Activated CD4-positive, alpha-beta T cell treated with anti-CD3 and anti-CD28 coated beads for 4 hours (primary cell): ENCODE data around the gene BLTP1.
"Not testable (repeated sequence)": the region's sequence is repeated elsewhere in the genome, so short reads cannot be mapped to it uniquely, and the experiment has no call there.

Experiments used
- DNase-seq, 2 donors: peaks; one replicate each; pipeline ENCODE4 v3.0.0-alpha.2; 2020

Gene BLTP1, protein sequence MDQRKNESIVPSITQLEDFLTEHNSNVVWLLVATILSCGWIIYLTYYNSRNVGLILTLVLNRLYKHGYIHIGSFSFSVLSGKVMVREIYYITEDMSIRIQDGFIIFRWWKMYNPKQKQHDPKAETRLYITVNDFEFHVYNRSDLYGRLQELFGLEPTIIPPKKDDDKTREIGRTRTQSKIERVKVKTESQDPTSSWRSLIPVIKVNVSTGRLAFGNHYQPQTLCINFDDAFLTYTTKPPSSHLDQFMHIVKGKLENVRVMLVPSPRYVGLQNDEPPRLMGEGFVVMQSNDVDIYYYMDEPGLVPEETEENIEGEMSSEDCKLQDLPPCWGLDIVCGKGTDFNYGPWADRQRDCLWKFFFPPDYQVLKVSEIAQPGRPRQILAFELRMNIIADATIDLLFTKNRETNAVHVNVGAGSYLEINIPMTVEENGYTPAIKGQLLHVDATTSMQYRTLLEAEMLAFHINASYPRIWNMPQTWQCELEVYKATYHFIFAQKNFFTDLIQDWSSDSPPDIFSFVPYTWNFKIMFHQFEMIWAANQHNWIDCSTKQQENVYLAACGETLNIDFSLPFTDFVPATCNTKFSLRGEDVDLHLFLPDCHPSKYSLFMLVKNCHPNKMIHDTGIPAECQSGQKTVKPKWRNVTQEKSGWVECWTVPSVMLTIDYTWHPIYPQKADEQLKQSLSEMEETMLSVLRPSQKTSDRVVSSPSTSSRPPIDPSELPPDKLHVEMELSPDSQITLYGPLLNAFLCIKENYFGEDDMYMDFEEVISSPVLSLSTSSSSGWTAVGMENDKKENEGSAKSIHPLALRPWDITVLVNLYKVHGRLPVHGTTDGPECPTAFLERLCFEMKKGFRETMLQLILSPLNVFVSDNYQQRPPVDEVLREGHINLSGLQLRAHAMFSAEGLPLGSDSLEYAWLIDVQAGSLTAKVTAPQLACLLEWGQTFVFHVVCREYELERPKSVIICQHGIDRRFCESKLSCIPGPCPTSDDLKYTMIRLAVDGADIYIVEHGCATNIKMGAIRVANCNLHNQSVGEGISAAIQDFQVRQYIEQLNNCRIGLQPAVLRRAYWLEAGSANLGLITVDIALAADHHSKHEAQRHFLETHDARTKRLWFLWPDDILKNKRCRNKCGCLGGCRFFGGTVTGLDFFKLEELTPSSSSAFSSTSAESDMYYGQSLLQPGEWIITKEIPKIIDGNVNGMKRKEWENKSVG (N-terminal part only)

DNA sequence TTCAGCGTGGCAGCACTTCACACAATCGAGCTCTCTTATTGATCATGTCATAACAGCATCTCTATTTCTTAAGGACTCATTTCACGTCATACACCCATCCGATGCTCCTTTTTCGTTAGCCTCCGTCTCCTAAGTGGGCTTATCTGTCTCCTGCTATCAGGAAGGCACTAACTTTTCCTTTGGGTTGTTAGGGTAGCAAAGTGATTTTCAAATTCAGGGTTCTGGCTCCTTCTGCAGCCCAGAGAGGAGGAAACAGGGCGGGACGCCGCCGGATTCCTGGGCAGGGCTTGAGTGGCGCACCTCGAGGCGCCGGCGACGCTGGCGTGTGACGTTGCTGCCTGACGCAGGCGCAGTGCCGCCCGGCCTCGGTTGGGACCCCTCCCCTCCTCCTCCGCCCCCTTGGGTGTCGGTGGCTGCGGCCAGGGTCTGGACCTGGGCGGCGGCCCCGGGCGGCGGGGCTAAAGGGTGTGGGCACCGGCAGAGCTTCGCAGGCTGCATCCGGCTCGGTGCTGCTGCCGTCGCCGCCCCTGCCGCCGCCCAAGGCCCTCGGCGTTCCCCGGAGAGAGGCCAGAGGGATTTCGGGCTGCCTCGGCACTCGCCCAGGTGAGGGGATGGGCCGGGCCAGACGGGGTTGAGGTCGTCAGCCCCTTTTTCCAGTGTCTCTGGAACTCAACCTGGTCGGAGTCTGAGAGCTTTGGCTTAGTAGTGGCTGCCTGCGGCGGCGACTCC, at the start of gene BLTP1:
BLTP1 (plus strand) TSS at position 350 of the 729 bp plus-strand sequence. CDS start 18,317 bp downstream, outside the sequence.
- peak; percentile 85 to 86 for DNase-seq

GRCh38 chr4:122104184-122104583, 47.9 kb upstream of the BLTP1 start:
- DNase-seq: no peak

DNA sequence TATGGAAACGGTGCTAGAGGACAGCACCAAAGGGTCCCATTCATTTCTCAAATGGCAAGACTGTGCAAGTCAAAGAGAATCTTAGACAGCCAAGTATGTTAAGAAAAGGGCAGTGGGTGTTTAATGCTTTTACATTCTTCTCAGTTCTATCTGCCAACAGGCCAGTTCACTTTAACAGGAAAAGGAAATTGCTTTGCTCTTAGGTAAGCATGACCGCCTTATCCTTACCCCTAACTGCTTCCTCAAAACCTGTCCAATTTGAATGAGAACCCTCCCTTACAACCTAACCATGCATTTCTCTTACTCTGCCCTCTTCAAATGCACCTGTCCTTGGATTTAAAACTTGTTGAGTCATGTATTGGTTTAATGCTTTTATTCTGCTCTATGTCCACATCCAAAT, 44.5 kb upstream of the BLTP1 start:
- no peak for DNase-seq

- DNase-seq: not testable (repeated sequence)
Measured at GRCh38 chr4:122110304-122110703, 41.8 kb upstream of the BLTP1 start.

- DNase-seq: peak in 1 of 2 donors; percentile 1
Measured at GRCh38 chr4:122117743-122118142, 34.4 kb upstream of the BLTP1 start.

DNA sequence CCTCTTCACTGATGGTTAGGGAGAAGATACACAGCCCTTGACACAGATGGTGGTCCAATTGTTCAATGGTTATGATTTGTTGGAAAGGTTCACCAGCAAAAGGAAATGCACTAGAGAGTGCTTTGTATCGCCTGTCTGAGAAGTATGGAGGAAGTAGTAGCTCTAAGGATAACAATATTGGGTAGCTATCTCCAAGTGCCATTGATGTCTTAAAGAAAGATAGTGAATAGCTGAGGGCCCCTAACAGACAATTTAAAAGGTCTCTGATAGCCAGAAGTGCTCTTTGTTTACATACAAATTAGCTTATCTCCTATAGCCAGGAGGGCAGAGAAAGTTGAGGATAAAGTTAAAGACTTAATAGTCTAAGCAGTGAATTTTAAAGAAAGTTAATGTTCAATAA, 33.9 kb upstream of the BLTP1 start:
- DNase-seq: no peak

- DNase-seq: no peak
Measured at GRCh38 chr4:122119739-122120138, 32.4 kb upstream of the BLTP1 start.

DNA sequence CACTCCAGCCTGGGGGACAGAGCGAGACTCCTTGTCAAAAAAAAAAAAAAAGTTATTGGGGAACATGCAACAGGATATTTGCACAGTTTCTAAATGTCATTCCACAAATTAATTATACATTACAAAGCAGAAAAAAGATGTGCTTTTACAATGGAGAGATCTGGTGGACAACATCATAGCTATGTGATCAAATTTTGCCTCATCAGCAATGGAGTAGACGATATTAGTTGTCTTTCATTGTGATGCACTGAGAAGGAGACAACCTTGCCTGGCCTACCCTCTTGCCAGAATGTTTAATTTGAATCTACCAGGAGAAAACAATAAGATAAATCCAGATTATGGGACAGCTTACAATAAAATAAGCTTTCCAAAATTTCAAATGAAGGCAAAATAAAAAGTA, 30.5 kb upstream of the BLTP1 start:
- no peak for DNase-seq

DNA sequence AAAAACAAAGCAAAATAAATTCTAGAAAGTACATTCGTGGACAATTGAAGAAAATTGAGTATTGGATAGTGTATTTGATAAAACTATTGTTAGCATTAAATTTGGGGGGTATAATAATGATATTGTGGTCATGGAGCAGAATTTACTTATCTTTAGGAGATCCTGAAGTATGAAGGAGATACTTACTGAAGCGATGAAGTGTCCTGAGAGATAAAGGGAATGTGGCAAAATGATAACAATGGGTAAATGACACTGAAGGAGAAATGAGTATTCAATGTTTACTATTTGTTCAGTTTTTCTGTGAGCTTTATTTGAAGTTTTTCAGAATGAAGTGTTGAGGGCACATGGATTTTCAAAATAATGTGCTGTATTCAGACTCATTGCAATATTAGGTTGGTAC, 30.0 kb upstream of the BLTP1 start:
- no peak for DNase-seq

DNA sequence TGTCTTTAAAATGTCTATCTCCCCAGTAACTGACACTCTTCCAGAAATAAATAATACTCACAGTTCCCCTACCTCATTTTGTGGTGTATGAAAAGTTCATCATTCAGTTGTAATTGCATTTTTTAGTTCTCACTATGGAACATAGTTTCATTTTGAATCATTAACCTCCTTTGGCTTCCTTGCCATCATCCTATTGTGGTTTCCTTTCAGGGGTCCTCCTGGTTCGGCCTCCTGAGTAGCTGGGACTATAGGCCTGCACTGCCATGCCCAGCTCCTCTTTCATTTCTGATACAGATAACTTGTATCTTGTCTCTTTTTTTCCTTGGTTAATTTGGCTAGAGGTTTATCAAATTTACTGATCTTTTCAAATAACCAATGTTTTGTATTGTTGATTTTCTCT, 23.1 kb upstream of the BLTP1 start:
- DNase-seq: no peak

GRCh38 chr4:122131562-122132157, 20.5 kb upstream of the BLTP1 start:
- no peak for DNase-seq

GRCh38 chr4:122132891-122133290, 19.2 kb upstream of the BLTP1 start:
- DNase-seq: no peak

DNA sequence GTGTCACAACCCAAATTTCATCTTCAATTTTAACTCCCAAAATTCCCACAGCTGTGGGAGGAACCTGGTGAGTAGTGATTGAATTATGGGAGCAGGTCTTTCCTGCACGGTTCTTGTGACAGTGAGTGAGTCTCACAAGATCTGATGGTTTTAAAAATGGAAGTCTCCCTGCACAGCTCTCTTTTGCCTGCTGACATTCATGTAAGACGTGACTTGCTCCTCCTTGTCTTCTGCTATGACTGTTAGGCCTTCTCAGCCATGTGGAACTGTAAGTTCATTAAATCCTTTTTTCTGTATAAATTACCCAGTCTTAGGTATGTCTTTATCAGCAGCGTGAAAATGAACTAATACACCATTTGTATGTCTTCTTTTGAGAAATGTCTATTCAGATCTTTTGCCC, 13.0 kb upstream of the BLTP1 start:
- DNase-seq: no peak

- no peak for DNase-seq
Measured at GRCh38 chr4:122140834-122141233, 11.3 kb upstream of the BLTP1 start.

DNA sequence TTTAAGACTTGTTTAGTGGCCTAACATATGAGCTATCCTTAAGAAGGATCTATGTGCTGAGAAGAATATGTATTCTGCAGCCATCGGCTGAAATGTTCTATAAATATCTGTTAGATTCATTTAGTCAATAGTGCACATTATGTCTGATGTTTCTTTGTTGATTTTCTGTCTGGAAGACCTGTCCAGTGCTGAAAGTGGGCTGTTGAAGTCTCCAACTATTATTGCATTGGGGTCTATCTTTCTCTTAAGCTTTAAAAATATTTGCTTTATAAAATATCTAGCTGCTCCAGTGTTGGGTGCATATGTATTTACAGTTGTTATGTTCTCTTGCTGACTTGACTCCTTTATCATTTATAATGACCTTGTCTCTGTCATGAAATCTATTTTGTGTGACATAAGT, 9.4 kb upstream of the BLTP1 start:
- no peak for DNase-seq

DNA sequence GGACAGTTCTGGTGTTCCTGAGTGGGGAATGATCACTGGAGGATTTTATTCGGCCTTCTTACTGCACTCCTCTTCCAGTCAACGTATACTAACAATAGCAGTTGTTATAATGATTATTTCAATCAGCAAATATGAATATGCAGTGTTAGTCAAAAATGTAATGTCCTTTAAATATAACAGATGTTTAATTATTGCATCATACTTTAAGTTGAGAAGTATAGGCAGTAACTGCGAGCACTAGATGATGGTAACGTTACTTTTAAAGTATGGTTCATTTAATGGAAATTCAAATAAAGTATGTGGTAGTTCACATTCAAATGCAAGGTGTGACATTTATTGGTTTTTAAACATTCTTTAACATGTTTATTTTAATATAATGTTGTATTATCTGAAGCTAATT, 5.5 kb upstream of the BLTP1 start:
- no peak for DNase-seq

DNA sequence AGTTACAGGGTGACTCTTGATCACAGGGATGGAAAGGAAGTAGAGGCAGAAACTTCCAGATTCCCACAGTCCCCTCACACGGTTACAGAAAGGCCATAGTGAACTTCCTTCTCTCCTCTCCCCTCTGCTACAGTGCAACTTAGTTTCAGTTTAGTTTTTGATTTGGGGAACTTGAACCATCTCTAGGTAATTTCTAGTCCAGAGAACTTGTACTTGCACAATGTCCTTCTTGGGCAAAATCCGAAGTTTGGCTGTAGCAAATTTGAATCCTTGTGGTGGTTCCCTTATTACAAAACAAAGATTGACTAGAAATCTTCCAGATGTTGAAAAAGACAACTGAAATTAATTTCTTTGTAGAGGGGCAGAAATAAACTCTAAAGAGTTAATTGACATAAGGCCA, 1.2 kb upstream of the BLTP1 start:
- no peak for DNase-seq

DNA sequence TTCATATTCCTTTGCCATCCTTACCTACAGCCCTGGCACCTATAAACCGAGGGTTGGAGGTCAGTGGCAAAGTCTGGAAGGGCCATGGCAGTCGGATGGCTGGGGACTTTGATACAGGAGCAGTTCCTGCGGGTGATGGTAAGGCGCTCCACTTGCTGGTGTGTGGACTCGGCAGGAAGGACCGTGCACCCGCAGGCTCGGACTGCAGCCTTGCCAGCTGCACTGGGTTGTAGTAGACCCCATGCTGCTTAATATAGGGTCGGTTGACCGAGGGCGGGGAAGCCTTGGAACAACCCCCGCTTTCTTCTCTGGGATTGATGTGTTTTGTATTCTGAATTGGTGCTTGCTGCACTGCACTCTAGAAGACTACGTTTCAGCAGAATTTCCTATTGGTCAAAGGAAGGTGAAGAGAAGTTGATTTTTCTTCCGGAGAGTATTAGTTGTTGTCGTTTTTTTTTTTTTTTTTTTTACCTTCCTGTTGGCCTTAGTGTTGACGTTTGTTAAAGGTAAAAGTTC, 638 bp downstream of the BLTP1 start:
- peak in 1 of 2 donors; percentile 29 for DNase-seq

- DNase-seq: peak in 1 of 2 donors; percentile 3
Measured at GRCh38 chr4:122156819-122157218, 4.7 kb downstream of the BLTP1 start.

DNA sequence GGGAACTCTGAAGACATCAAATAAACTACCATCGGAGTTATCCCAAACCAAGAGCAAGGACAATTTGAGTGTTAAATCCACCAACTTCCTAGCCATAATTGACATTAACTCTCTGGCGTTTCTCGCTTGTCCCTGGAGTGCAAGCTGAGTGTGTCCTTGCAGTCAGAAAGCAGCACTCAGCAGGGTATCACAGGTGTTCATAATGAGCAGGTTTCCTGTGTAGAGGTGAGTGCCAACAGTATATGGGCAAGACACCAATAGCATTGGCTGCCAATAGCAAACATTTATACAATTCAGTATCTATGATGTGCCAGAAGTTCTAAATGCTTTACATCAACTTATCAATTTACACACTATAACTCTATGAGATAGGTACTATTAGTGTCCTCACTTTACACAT, 11.2 kb downstream of the BLTP1 start:
- DNase-seq: no peak

DNA sequence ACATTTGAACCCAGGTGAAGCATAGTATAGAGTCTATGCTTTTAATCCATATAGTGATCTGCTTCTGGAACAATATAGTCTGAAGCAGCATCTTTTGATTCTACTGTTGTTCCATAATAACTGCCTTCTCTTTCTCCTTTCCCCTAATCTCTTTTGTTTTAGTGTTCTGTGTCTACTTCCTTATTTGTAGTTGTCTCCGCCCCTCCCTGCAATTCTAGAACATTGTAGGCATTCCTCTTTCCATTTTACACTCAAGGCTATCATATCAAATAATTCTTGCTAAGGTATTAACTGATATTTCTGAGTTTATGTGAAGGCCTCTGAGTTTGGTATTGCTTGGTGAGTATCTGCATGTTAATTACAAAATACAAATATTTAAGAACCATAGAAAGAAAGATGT, 11.6 kb downstream of the BLTP1 start:
- no peak for DNase-seq

DNA sequence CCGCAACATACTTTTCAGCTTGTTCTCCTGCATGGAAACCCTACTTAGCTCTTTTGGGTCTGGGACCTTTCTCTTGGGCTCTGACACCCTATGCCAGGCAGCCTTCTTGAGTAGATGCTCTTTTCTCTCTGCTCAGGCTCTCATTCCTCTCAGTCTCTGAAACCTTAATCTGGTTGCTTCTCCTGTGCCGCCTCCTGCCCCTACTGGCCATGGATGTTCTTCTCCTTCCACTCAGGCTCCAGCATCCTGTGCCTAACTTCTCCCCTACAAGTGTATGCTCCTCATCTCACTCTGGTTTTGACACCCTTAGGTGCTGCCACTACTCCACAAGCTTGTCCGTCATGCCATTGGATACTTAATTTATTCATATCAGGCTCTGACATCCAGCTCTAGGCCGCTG, 15.2 kb downstream of the BLTP1 start:
- no peak for DNase-seq
